COLO668 (cell line): Measurements from ENCODE around the gene ZBTB48.
A peak's percentile ranks its signal among the peaks of the same experiment; 100 is the strongest.

Experiments used
- DNase-seq: peaks from one replicate; lab custom pipeline; 2025; ENCODE audit not compliant: unreplicated experiment; lab: John Stamatoyannopoulos, UW

Gene ZBTB48

GRCh38 chr1:6612641-6613360 lies 33.0 kb downstream of the ZBTB48 start:
- DNase-seq = peak; percentile 89

- DNase-seq = peak; percentile 100
Observed at GRCh38 chr1:6613361-6614018, 33.7 kb downstream of the ZBTB48 start, which contains the start of gene PHF13. Gene PHF13 (plus strand): TSS chr1:6613731. CDS start chr1:6614067, 336 bp downstream.

GRCh38 chr1:6614019-6614928 lies 34.5 kb downstream of the ZBTB48 start:
- peak; percentile 67 for DNase-seq

DNA sequence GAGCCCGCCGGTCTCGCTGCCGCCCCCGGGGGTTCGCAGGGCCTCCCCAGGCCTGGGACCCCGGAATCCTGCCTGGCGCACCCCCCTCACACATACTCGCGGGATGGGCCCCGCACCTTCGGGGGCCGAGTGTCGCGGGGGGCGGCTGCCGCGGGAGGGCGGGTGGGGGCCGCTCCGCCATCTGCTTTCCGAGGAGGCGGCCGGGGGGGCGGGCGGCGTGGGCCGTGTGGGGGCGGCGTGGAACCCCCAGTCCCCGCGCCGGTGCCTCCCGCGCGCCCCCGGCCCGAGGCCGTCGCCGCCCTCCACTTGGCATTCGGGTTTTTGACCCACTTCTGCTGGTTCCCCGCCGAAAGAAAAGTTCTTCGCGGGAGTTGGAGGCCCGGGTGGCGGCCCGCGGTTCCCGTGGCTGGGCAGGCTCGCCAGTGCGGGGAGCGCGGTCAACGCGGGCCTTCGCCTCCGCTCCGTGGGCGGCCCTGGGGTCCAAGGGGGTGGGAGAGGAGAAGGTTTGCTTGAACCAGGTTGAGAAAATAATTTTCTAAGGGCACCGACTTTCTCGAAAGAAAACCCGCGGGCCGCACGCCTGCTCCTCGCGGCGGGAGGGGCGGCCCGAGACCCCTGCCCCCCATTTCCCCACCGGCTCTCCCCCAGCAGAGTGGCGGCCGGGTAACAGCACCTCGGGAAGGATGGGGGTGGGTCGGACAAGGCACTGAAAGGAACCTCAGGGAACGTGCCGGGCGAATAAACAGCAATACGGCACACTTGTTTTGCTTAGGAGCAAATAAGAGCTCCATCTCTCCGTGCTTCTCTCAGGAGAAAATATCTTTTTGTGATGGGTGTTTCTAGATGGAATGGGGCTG lies 35.4 kb downstream of the ZBTB48 start:
- DNase-seq = peak; percentile 20

DNA sequence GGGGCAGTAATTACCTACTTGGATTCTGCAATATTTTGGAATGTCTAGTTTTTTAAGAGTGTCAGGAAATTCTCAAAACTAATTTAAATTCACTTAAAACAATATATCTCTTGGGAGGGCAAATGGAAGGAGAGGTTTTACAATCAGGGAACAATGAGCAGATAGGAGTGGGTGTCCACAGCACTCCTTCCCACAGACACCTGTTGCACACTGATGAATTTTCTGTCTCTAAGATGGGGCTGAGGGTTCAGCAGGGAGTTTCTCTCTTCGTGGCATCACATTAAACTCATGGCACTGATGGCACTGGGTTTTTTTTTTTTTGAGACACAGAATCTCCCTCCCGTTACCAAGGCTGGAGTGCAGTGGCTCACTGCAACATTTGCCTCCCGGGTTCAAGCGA lies 39.3 kb downstream of the ZBTB48 start:
- DNase-seq = no peak

- DNase-seq = no peak
Observed at GRCh38 chr1:6621429-6622391, 41.9 kb downstream of the ZBTB48 start.

GRCh38 chr1:6622396-6623152 lies 42.8 kb downstream of the ZBTB48 start:
- DNase-seq = no peak

GRCh38 chr1:6623269-6623965 lies 43.6 kb downstream of the ZBTB48 start:
- no peak for DNase-seq

DNA sequence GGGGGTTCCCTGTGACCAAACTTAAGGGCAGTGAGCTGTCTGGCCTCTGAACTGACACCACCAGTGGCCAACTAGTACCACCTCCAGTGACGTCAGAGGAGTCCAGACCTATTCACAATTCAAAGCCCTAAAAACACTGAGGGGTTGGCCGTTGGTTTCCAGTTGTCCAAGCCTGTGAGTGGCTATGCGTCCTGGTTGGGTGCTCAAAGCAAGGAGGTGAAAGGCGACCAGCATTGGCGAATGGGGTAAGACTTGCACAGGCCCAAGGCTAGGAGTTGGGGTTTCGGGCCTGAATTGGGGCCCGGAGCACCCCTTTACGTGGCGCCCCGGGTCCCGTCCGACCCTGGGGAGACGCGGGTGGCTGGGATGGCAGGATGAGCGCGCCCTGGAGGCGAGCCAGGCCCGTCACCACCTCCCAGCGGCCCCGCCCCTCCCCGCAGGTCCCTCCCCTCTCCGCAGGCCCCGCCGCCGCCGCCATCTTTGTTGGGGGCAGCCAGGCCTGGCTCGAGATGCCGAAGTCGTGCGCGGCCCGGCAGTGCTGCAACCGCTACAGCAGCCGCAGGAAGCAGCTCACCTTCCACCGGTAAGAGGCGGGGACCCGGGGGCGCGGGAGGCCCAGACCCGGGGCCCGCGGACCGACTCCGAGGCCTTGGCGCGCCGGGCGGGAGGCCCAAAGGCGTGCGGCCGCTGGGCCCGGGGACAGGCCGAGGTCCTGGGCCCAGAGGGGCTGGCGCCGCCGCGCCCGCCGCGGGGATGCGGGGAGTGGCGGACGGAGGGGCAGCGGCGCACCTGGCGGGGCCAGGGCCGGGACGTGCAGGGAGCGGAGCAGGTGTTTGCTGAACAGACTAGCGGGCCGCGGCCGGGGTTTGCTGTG lies 45.2 kb downstream of the ZBTB48 start, which contains the start of gene THAP3:
TSS of gene THAP3 (plus strand) at position 159 of the 874 bp plus-strand sequence. CDS start at position 510, 351 bp downstream.
- DNase-seq = peak; percentile 98

DNA sequence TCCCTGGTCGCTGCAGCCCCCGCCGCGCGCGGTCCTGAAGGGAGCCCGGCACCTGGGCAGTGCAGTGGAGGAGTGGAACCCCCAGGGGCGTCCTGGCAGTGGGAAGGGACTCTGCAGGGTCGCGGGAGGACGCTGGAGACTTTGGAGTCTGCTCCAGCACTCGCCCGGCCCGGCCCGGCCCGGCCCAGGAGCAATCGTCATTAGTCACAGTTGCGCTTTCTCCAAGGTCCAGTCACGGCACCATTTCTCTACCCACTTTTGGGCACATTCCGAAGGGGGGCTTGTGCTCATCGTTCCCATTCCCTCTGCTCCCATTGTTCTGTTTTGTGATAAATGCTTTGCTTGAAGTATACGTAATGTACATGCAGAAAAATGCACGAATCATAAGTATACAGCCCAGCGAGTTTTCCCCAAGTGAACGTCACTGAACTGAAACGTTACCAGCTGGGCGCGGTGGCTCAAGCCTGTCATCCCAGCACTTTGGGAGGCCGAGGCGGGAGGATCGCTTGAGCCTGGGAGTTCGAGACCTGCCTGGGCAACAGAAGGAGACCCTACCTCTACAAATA lies 45.9 kb downstream of the ZBTB48 start:
- DNase-seq = no peak

- DNase-seq = no peak
Observed at GRCh38 chr1:6627031-6627430, 47.2 kb downstream of the ZBTB48 start.

GRCh38 chr1:6627841-6628545 lies 48.2 kb downstream of the ZBTB48 start:
- DNase-seq = no peak

GRCh38 chr1:6628971-6629479 lies 49.2 kb downstream of the ZBTB48 start:
- no peak for DNase-seq

DNA sequence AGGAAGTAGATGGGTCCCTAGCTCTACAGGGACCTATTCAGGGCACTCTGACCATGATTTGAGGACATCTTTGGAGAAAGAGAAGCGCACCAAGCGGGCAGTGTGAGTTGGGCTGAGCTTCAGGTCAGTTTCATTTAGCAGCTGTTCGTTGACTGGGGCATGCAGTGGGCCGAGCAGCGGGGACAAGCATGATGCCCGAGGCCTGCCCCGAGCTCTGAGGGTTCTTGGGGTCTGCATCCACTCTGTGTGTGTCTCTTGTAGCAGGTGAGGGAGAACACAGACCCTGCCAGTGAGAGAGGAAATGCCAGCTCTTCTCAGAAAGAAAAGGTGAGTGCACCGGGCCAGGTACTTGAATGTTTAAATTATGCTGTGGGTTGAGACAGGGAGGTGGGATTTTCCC lies 50.2 kb downstream of the ZBTB48 start:
- DNase-seq = no peak

DNA sequence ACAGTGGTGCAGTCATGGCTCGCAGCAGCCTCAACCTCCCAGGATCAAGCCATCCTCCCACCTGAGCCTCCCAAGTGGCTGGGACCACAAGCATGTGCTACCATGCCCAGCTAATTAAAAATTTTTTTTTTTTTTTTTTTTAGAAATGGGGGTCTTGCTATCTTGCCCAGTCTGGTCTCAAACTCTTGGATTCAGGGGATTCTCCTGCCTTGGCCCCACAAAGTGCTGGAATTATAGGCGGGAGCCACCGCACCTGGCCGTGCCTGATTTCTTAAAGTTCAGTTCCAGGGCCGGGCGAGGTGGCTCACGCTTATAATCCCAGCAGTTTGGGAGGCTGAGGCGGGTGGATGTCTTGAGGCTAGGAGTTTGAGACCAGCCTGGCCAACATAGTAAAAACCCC lies 51.3 kb downstream of the ZBTB48 start:
- no peak for DNase-seq
